ENCODE results near the gene KLK2. TPM values are rescaled to one million over a fixed set of nuclear protein-coding genes. Genes with fewer than 3 reads are reported as not detected.

Gene KLK2
- total and polyA plus RNA-seq, 8 donors: not detected

- Histone ChIP-seq H3K4me1 (peaks cover 0 to 11% of the 10 kb centered on the region in 2 donors), H3K4me3 (no peak overlapping the region), H3K27me3 (peaks cover 0 to 57% of the 10 kb centered on the region in 2 donors), H3K36me3 (no peaks in the 10 kb centered on the region), H3K27ac (no peak overlapping the region), H3K9me3 (peaks cover 0 to 3% of the 10 kb centered on the region in 2 donors)
- TF ChIP-seq CTCF (IDR thresholded peaks at IDR 0.05): no peak
- DNase-seq (no peak), ATAC-seq (no peak)
- intact Hi-C loops (cut with DNase I): no loop called here
These were observed 33.3 kb upstream of the KLK2 start for GRCh38 chr19:50839712-50840655.

GRCh38 chr19:50842130-50842529 lies 31.1 kb upstream of the KLK2 start:
- peaks cover 0 to 44% of the 10 kb centered on the region in 2 donors for H3K27me3 ChIP-seq
- DNase-seq (no peak), ATAC-seq (no peak)
- intact Hi-C loops (cut with DNase I): no loop called here
- no peak overlapping the region for H3K27ac ChIP-seq
- no peak overlapping the region for H3K4me3 ChIP-seq
- TF ChIP-seq CTCF (IDR thresholded peaks at IDR 0.05): no peak
- H3K9me3 ChIP-seq: peaks cover 0 to 3% of the 10 kb centered on the region in 2 donors
- H3K36me3 ChIP-seq: no peaks in the 10 kb centered on the region
- no peaks in the 10 kb centered on the region for H3K4me1 ChIP-seq

GRCh38 chr19:50843205-50843604 lies 30.0 kb upstream of the KLK2 start:
- Histone ChIP-seq H3K4me3 (no peak overlapping the region), H3K4me1 (no peaks in the 10 kb centered on the region), H3K36me3 (no peaks in the 10 kb centered on the region), H3K27ac (no peak overlapping the region), H3K9me3 (peaks cover 0 to 3% of the 10 kb centered on the region in 2 donors), H3K27me3 (peaks cover 0 to 40% of the 10 kb centered on the region in 2 donors)
- ATAC-seq (no peak), DNase-seq (no peak)
- no peak for TF ChIP-seq CTCF (IDR thresholded peaks at IDR 0.05)
- intact Hi-C loops (cut with DNase I): no loop called here

- Histone ChIP-seq H3K36me3 (no peaks in the 10 kb centered on the region), H3K27ac (no peak overlapping the region), H3K9me3 (peaks cover 0 to 3% of the 10 kb centered on the region in 2 donors), H3K4me1 (no peaks in the 10 kb centered on the region), H3K27me3 (peaks cover 0 to 41% of the 10 kb centered on the region in 2 donors), H3K4me3 (no peak overlapping the region)
- DNase-seq (no peak), ATAC-seq (no peak)
- intact Hi-C loops (cut with DNase I): no loop called here
- TF ChIP-seq CTCF (IDR thresholded peaks at IDR 0.05): no peak
These were observed 29.5 kb upstream of the KLK2 start for GRCh38 chr19:50843701-50844221.

GRCh38 chr19:50844296-50844935 lies 28.8 kb upstream of the KLK2 start:
- Histone ChIP-seq H3K4me3 (no peak overlapping the region), H3K27me3 (peaks cover 0 to 38% of the 10 kb centered on the region in 2 donors), H3K27ac (no peak overlapping the region), H3K4me1 (no peaks in the 10 kb centered on the region), H3K36me3 (no peaks in the 10 kb centered on the region), H3K9me3 (peaks cover 0 to 3% of the 10 kb centered on the region in 2 donors)
- DNase-seq (no peak), ATAC-seq (no peak)
- no peak for TF ChIP-seq CTCF (IDR thresholded peaks at IDR 0.05)
- intact Hi-C loops (cut with DNase I): no loop called here

Measured in left lung (tissue), 10 donors.